G401.6 (cell line): ENCODE data around the gene CAPNS1.

Experiments
- FAIRE-seq: peaks from 2 replicates; lab custom pipeline; 2012; peaks lifted over from hg19 to GRCh38; lab: Jason Lieb, UNC

CAPNS1 gene

GRCh38 chr19:36139473-36140303, at the start of gene CAPNS1:
Gene CAPNS1, plus strand, starts transcription at chr19:36140066. Its CDS starts 946 bp downstream, at chr19:36141012.
- FAIRE-seq = peak; percentile 77

- FAIRE-seq = no peak
Measured at GRCh38 chr19:36090910-36091695, 48.8 kb upstream of the CAPNS1 start.

- FAIRE-seq = no peak
Measured at GRCh38 chr19:36092566-36092965, 47.3 kb upstream of the CAPNS1 start.

- FAIRE-seq = no peak
Measured at GRCh38 chr19:36093146-36093662, 46.7 kb upstream of the CAPNS1 start.

- FAIRE-seq = no peak
Measured at GRCh38 chr19:36093687-36094086, 46.2 kb upstream of the CAPNS1 start.

- FAIRE-seq = no peak
Measured at GRCh38 chr19:36097036-36097435, 42.8 kb upstream of the CAPNS1 start.

- FAIRE-seq = no peak
Measured at GRCh38 chr19:36099166-36099785, 40.6 kb upstream of the CAPNS1 start.

- FAIRE-seq = no peak
Measured at GRCh38 chr19:36100476-36100875, 39.4 kb upstream of the CAPNS1 start.

GRCh38 chr19:36101550-36102327, 38.1 kb upstream of the CAPNS1 start:
- FAIRE-seq = no peak

- no peak for FAIRE-seq
Measured at GRCh38 chr19:36103040-36103626, 36.7 kb upstream of the CAPNS1 start.

GRCh38 chr19:36103842-36104552, 35.9 kb upstream of the CAPNS1 start:
- FAIRE-seq = no peak

GRCh38 chr19:36106441-36106840, 33.4 kb upstream of the CAPNS1 start:
- FAIRE-seq = no peak

- FAIRE-seq = no peak
Measured at GRCh38 chr19:36106991-36107390, 32.9 kb upstream of the CAPNS1 start.

GRCh38 chr19:36108684-36109083, 31.2 kb upstream of the CAPNS1 start:
- no peak for FAIRE-seq

GRCh38 chr19:36110487-36111199, 29.2 kb upstream of the CAPNS1 start, which contains the start of gene OVOL3:
Gene OVOL3, plus strand, starts transcription at chr19:36111143. Its CDS starts 60 bp downstream, at chr19:36111203.
- no peak for FAIRE-seq

GRCh38 chr19:36111200-36111539, 28.7 kb upstream of the CAPNS1 start:
- no peak for FAIRE-seq

- FAIRE-seq = no peak
Measured at GRCh38 chr19:36112678-36113077, 27.2 kb upstream of the CAPNS1 start.

GRCh38 chr19:36113425-36113824, 26.4 kb upstream of the CAPNS1 start:
- FAIRE-seq = no peak

GRCh38 chr19:36113894-36114720, 25.8 kb upstream of the CAPNS1 start:
- no peak for FAIRE-seq
